Liver (tissue), 3 donors: ENCODE results near the gene GMDS.

Source experiments
- CTCF ChIP-seq: fragments of 150-350 bp; IDR thresholded peaks from 2 replicates; pipeline ENCODE4 v1.5.1; 2017; ENCODE audit warnings: improper control_type of control experiment, low read depth, low read length; ENCODE audit not compliant: missing input control
- JUND ChIP-seq, 2 donors: IDR thresholded peaks; 2 replicates each; pipeline ENCODE4 v1.6.1; 2016; ENCODE audit warnings: antibody characterized with exemption in 2 of 2
- REST ChIP-seq: IDR thresholded peaks from 2 replicates; pipeline ENCODE4 v1.6.1; 2016; ENCODE audit warnings: antibody characterized with exemption, mild to moderate bottlenecking
- YY1 ChIP-seq: IDR thresholded peaks from 2 replicates; pipeline ENCODE4 v1.6.1; 2016; ENCODE audit warnings: antibody characterized with exemption, mild to moderate bottlenecking
- donor health status: healthy.
- donor health status: healthy.

- TF ChIP-seq YY1 (no peak), CTCF (no peak), REST (no peak), JUND (IDR thresholded peaks at IDR 0.05) (no peak)
Measured at GRCh38 chr6:1781817-1782184, 463.6 kb downstream of the GMDS start.
